GM19397 (cell line): ENCODE measurements around the gene PSMA3.

Experiments used
- ATAC-seq: cut with Tn5 transposase; IDR thresholded peaks from one replicate; pipeline ENCODE4 v1.9.1; 2021; ENCODE audit warnings: mild to moderate bottlenecking, moderate library complexity; ENCODE audit not compliant: unreplicated experiment

The PSMA3 gene

GRCh38 chr14:58298477-58299400 is 54.1 kb downstream of the PSMA3 start, which contains the start of gene ARID4A:
ARID4A (plus strand) TSS chr14:58298555; CDS start chr14:58299855, 1,300 bp downstream.
- ATAC-seq = no peak

GRCh38 chr14:58299401-58300330 is 55.0 kb downstream of the PSMA3 start:
- ATAC-seq = no peak

- ATAC-seq = no peak
Observed at GRCh38 chr14:58301416-58301815, 56.8 kb downstream of the PSMA3 start.

- no peak for ATAC-seq
Observed at GRCh38 chr14:58305730-58306129, 61.1 kb downstream of the PSMA3 start.

- no peak for ATAC-seq
Observed at GRCh38 chr14:58307597-58308316, 63.1 kb downstream of the PSMA3 start.

- no peak for ATAC-seq
Observed at GRCh38 chr14:58309086-58309485, 64.4 kb downstream of the PSMA3 start.

GRCh38 chr14:58313699-58314098 is 69.1 kb downstream of the PSMA3 start:
- no peak for ATAC-seq

GRCh38 chr14:58315606-58316005 is 71.0 kb downstream of the PSMA3 start:
- no peak for ATAC-seq
